Keratinocyte (primary cell): ENCODE measurements around the gene PTPN21. TPM values are rescaled to one million over a fixed set of nuclear protein-coding genes. Genes with fewer than 3 reads are reported as not detected.

Experiments used
- DNase-seq: peaks from one replicate; pipeline ENCODE4 v3.0.0-alpha.2; 2011; ENCODE audit warnings: low read depth, missing footprints, low spot score
- FAIRE-seq: peaks from 2 replicates; lab custom pipeline; 2011; peaks lifted over from hg19 to GRCh38; lab: Jason Lieb, UNC
- H2AFZ ChIP-seq: 2 replicates; pipeline ENCODE4 v1.6.0; 2012; ENCODE audit warnings: low read length, control low read depth, inconsistent platforms; ENCODE audit not compliant: control insufficient read depth
- H3K27ac ChIP-seq: 2 replicates; pipeline ENCODE4 v1.5.1; 2011; ENCODE audit warnings: low read length; ENCODE audit not compliant: control insufficient read depth, insufficient read depth
- H3K27me3 ChIP-seq: 3 replicates; pipeline ENCODE4 v1.6.0; 2011; ENCODE audit warnings: low read length; ENCODE audit not compliant: control insufficient read depth, insufficient read depth; ENCODE audit errors: extremely low read depth
- H3K36me3 ChIP-seq, 2 experiments: 2 replicates in 1 of 2; 3 replicates in 1 of 2; pipeline ENCODE4 v1.5.1; 2011; ENCODE audit warnings: low read length in 2 of 2, mild to moderate bottlenecking in 1 of 2; ENCODE audit not compliant: control insufficient read depth in 2 of 2, insufficient read depth in 2 of 2; ENCODE audit errors: extremely low read depth in 1 of 2
- H3K4me1 ChIP-seq: 3 replicates; pipeline ENCODE4 v1.5.1; 2011; ENCODE audit warnings: low read length; ENCODE audit not compliant: control insufficient read depth, insufficient read depth; ENCODE audit errors: extremely low read depth
- H3K4me2 ChIP-seq: 3 replicates; pipeline ENCODE4 v1.6.0; 2011; ENCODE audit warnings: low read depth, low read length; ENCODE audit not compliant: control insufficient read depth, insufficient read depth; ENCODE audit errors: extremely low read depth
- H3K4me3 ChIP-seq, 3 experiments: fragments of 200-600 bp in 1 of 3; sonication (generic) in 1 of 3; 2 replicates in 2 of 3; 3 replicates in 1 of 3; pipeline ENCODE4 v1.5.1; 2011 to 2016; ENCODE audit warnings: low read length in 3 of 3, mild to moderate bottlenecking in 3 of 3, control low read depth in 2 of 3, inconsistent platforms in 1 of 3, low read depth in 1 of 3, mixed read lengths in 1 of 3, mixed run types in 1 of 3, moderate library complexity in 1 of 3; ENCODE audit not compliant: control insufficient read depth in 2 of 3, insufficient read depth in 2 of 3; ENCODE audit errors: extremely low read depth in 1 of 3
- H3K79me2 ChIP-seq: 2 replicates; pipeline ENCODE4 v1.6.0; 2012; ENCODE audit warnings: low read length; ENCODE audit not compliant: control insufficient read depth, insufficient read depth
- H3K9ac ChIP-seq: 3 replicates; pipeline ENCODE4 v1.6.0; 2011; ENCODE audit warnings: low read length; ENCODE audit not compliant: control insufficient read depth, insufficient read depth; ENCODE audit errors: extremely low read depth
- H3K9me1 ChIP-seq: 3 replicates; pipeline ENCODE4 v1.6.0; 2011; ENCODE audit warnings: low read length; ENCODE audit not compliant: control insufficient read depth, insufficient read depth; ENCODE audit errors: extremely low read depth
- H3K9me3 ChIP-seq: 2 replicates; pipeline ENCODE4 v1.5.1; 2012; ENCODE audit warnings: low read depth, low read length; ENCODE audit not compliant: control insufficient read depth
- H4K20me1 ChIP-seq: 3 replicates; pipeline ENCODE4 v1.6.0; 2011; ENCODE audit warnings: low read length; ENCODE audit not compliant: control insufficient read depth, insufficient read depth; ENCODE audit errors: extremely low read depth
- CTCF ChIP-seq, 3 experiments: IDR thresholded peaks in 1 of 3; conservative IDR thresholded peaks in 1 of 3; optimal IDR thresholded peaks in 1 of 3; 2 replicates in 2 of 3; 3 replicates in 1 of 3; pipeline versions ENCODE3 to v1.5.1; 2011; ENCODE audit warnings: low read length in 3 of 3, mild to moderate bottlenecking in 3 of 3, moderate library complexity in 2 of 3, control low read depth in 1 of 3, inconsistent platforms in 1 of 3; ENCODE audit not compliant: insufficient read depth in 2 of 3; ENCODE audit errors: extremely low read depth in 1 of 3
- EZH2 ChIP-seq: IDR thresholded peaks from one replicate; pipeline ENCODE4 v1.6.1; 2012; ENCODE audit warnings: inconsistent platforms, mild to moderate bottlenecking, low read length, moderate library complexity
- dilution Hi-C: fragments of 300-500 bp; cut with MboI; formaldehyde crosslinking; loops from one replicate; pipeline ENCODE4 v1.7.0; 2020; ENCODE audit warnings: low sequenced_read_pairs; ENCODE audit not compliant: extremely low pct_ligation_motif_present
- polyA plus RNA-seq, 5 experiments: library from polyadenylated mRNA; depleted of rRNA in 3 of 5; stranded (reverse) in 3 of 5; stranded (forward) in 1 of 5; unstranded in 1 of 5; fragments of >200 nt; gene quantifications; 1 replicate in 1 of 5; 2 replicates in 3 of 5; 3 replicates in 1 of 5; pipeline versions ENCODE4 v1.2.1 to v1.2.3, GENCODE V29; 2011 to 2012; ENCODE audit warnings: missing spikeins in 2 of 5, low read depth in 1 of 5, low replicate concordance in 1 of 5

The PTPN21 gene
- polyA plus RNA-seq, 1 donor (not counting 4 experiments of a cell fraction or from before 2014, with no cell fraction given) = 7.4 TPM

- Histone ChIP-seq H3K27me3 (no peaks in the 10 kb centered on the region), H2AFZ (no peak overlapping the region), H3K4me3 (no peak overlapping the region), H4K20me1 (no peaks in the 10 kb centered on the region), H3K9ac (no peak overlapping the region), H3K9me3 (no peaks in the 10 kb centered on the region), H3K4me2 (no peak overlapping the region), H3K27ac (no peak overlapping the region), H3K79me2 (peaks cover 25% of the 10 kb centered on the region), H3K36me3 (peaks cover 12 to 28% of the 10 kb centered on the region in 2 experiments), H3K4me1 (peaks cover 9% of the 10 kb centered on the region), H3K9me1 (no peaks in the 10 kb centered on the region)
- DNase-seq (no peak), FAIRE-seq (no peak)
- TF ChIP-seq EZH2 = no peak
- no peak for TF ChIP-seq CTCF (optimal IDR thresholded peaks at IDR 0.05 in 1 of 3, IDR thresholded peaks at IDR 0.05 in 1 of 3, conservative IDR thresholded peaks at IDR 0.05 in 1 of 3; ENCODE audit: extremely low read depth in 1 of 3, insufficient read depth in 2 of 3, low read length in 3 of 3)
- dilution Hi-C loops = no loop called here
Observed at GRCh38 chr14:88568196-88568595, 13.4 kb upstream of the PTPN21 start.

DNA sequence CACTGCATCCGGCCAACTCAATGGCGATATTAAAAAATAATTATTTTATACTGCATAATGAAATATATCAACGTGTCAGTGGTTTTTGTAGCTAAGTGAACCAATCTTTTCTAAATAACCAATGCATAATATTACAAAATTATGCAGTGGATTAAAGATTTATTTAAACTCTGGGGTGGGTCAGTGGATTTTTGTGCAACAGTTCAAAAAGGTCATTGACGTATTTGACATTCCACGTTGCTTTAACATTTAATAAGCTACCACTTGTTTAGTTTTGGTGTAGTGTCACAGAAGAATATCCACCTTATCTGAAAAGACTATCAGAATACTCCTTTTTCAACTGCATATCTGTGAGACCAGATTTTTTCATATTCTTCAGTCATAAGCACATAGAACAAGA is 10.6 kb upstream of the PTPN21 start:
- TF ChIP-seq EZH2 (no peak), CTCF (optimal IDR thresholded peaks at IDR 0.05 in 1 of 3, IDR thresholded peaks at IDR 0.05 in 1 of 3, conservative IDR thresholded peaks at IDR 0.05 in 1 of 3; ENCODE audit: extremely low read depth in 1 of 3, insufficient read depth in 2 of 3, low read length in 3 of 3) (no peak)
- FAIRE-seq (no peak), DNase-seq (no peak)
- H4K20me1 ChIP-seq = no peaks in the 10 kb centered on the region
- no peak overlapping the region for H3K4me3 ChIP-seq
- no peak overlapping the region for H3K27ac ChIP-seq
- no peak overlapping the region for H3K9ac ChIP-seq
- no peaks in the 10 kb centered on the region for H3K27me3 ChIP-seq
- H3K36me3 ChIP-seq = peaks cover 6 to 20% of the 10 kb centered on the region in 2 experiments
- peaks cover 29% of the 10 kb centered on the region for H3K79me2 ChIP-seq
- no peak overlapping the region for H2AFZ ChIP-seq
- H3K4me1 ChIP-seq = peaks cover 18% of the 10 kb centered on the region
- H3K4me2 ChIP-seq = no peak overlapping the region
- dilution Hi-C loops = no loop called here
- H3K9me1 ChIP-seq = no peaks in the 10 kb centered on the region
- no peaks in the 10 kb centered on the region for H3K9me3 ChIP-seq
